Fibroblast of pulmonary artery (primary cell): ENCODE measurements around the gene KCTD3.

ENCODE experiments used
- DNase-seq: peaks from one replicate; pipeline ENCODE4 v3.0.0-alpha.2; 2010; ENCODE audit warnings: low read depth
- H3K4me3 ChIP-seq: replicated peaks from 2 replicates; pipeline ENCODE4 v1.5.1; 2011; ENCODE audit warnings: low read depth, mild to moderate bottlenecking, control low read depth, low read length, moderate library complexity
- TF ChIP-seq, protein P1 (sequence below): IDR thresholded peaks from 2 replicates; pipeline ENCODE4 v1.5.1; 2011; ENCODE audit warnings: mild to moderate bottlenecking, control low read depth, low read length, inconsistent platforms; ENCODE audit errors: missing control alignments

KCTD3 gene

DNA sequence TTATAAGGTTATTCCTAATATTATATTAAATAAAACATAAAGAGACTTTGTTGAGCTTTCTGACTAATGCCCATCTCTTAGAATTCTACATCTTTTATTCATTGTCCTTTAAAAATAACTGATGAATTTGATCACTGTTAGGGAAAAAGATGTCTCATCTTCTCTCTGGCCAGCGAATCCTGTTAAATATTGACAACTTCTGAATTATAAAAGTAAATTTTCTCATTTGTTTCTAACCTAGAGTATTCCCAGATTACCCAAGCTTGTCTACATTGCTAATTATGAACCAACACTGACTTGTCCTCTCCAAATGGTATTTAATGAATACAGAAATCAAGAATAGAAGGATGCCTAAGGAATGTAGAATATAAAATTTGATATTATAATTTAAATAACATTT, 24.8 kb upstream of the KCTD3 start:
- H3K4me3 ChIP-seq, result no peak overlapping the region
- TF ChIP-seq, protein P1, sequence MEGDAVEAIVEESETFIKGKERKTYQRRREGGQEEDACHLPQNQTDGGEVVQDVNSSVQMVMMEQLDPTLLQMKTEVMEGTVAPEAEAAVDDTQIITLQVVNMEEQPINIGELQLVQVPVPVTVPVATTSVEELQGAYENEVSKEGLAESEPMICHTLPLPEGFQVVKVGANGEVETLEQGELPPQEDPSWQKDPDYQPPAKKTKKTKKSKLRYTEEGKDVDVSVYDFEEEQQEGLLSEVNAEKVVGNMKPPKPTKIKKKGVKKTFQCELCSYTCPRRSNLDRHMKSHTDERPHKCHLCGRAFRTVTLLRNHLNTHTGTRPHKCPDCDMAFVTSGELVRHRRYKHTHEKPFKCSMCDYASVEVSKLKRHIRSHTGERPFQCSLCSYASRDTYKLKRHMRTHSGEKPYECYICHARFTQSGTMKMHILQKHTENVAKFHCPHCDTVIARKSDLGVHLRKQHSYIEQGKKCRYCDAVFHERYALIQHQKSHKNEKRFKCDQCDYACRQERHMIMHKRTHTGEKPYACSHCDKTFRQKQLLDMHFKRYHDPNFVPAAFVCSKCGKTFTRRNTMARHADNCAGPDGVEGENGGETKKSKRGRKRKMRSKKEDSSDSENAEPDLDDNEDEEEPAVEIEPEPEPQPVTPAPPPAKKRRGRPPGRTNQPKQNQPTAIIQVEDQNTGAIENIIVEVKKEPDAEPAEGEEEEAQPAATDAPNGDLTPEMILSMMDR, result no peak
- DNase-seq, result no peak

GRCh38 chr1:215543191-215543606, 23.9 kb upstream of the KCTD3 start:
- TF ChIP-seq, protein P1, result no peak
- peak; percentile 73 for DNase-seq
- H3K4me3 ChIP-seq, result no peak overlapping the region

DNA sequence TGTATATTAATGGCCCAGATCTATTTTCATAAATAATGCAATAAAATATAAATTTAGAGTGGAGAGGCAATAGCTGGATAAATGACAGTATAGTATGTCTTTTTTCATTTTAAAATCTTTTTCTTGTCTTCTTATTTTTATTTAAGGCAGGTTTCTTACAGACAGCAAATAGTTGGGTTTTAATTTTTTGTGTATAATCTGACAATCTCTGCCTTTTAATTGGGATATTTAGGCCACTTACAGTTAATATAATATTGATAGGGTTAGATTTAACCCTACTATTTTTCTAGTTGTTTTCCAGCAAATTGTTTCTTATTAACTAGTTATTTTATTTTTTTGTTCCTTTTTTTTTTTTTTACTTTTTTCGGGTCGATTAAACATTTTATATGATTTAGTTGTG, 23.3 kb upstream of the KCTD3 start:
- no peak overlapping the region for H3K4me3 ChIP-seq
- TF ChIP-seq, protein P1, result no peak
- no peak for DNase-seq

DNA sequence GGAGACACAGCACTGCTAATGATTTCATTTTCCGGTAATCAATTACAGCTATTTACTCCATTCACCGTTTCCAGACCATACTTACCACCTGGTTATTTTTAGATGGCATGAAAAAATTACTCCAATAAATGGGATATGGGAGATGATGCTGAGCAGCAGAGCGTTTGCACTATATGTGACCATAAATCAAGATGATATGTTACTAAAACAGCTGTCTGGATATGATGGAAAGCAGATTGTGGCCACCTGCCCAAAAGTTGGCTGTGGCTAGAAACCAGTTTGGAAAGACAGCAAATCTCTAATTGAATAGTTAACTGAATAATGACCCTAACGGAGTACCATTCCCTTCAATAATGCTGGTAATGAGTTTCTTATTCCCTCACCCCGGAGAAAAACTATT, 22.5 kb upstream of the KCTD3 start:
- DNase-seq, result no peak
- no peak overlapping the region for H3K4me3 ChIP-seq
- TF ChIP-seq, protein P1, result no peak

GRCh38 chr1:215545096-215545495, 22.0 kb upstream of the KCTD3 start:
- TF ChIP-seq, protein P1, result no peak
- DNase-seq, result no peak
- H3K4me3 ChIP-seq, result no peak overlapping the region

DNA sequence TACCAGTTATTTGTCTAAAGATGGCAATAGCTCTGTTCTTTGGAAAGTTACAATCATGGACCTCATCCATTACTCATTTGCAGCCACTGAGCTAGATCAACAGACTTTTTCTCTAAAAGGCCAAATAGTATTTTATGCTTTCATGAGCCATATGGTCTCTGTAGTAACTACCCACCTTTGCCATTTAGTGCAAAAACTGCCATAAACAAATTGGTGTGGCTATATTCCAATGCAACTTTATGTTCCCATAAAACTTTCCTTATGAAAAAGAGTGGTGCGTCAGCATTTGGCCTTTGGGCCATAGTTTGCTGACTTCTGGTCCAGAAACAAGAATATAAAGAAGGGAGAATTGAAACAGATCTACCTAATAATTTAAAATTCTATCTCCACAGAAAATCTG, 20.1 kb upstream of the KCTD3 start:
- no peak overlapping the region for H3K4me3 ChIP-seq
- no peak for DNase-seq
- TF ChIP-seq, protein P1, result no peak

- no peak overlapping the region for H3K4me3 ChIP-seq
- TF ChIP-seq, protein P1, result no peak
- no peak for DNase-seq
Observed at GRCh38 chr1:215551806-215552205, 15.3 kb upstream of the KCTD3 start.
